NB4 (cell line): Measurements from ENCODE around the gene BICD1.

Source experiments
- CTCF ChIP-seq: IDR thresholded peaks from one replicate; pipeline ENCODE4 v1.5.1; 2012; ENCODE audit warnings: low read depth, low read length
- POLR2A ChIP-seq: IDR thresholded peaks from 2 replicates; pipeline ENCODE4 v1.6.1; 2011; ENCODE audit warnings: mild to moderate bottlenecking; ENCODE audit not compliant: insufficient read length; ENCODE audit errors: extremely low read depth

DNA sequence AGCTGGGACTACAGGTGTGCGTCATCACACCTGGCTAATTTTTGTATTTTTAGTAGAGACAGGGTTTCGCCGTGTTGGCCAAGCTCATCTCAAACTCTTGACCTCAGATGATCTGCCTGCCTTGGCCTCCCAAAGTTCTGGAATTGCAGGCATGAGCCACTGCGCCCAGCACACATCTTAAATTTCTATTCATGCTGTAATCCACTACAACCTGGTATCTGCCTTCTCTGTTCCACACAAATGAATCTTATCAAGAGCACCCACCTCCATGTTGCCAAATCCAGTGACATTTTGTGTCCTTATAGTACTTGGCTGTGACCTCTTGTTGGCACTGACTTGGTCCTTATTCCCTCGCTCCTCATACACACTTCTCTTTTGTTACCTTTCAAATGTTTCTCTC is 5.8 kb upstream of the BICD1 start:
- TF ChIP-seq CTCF, result no peak
- no peak for TF ChIP-seq POLR2A
